Spinal cord (tissue), 10 donors: ENCODE data around the gene CRAMP1. TPM values are rescaled to one million over a fixed set of nuclear protein-coding genes. Genes with fewer than 3 reads are reported as not detected.

Source experiments
- DNase-seq, 6 donors: peaks; one replicate each; pipeline versions ENCODE4 v3.0.0 to v3.0.0-alpha.2; 2013 to 2015; ENCODE audit warnings: low spot score in 6 of 6, low read depth in 4 of 6
- H3K27ac ChIP-seq: one replicate; pipeline ENCODE4 v1.5.1; 2013; ENCODE audit warnings: low read depth, low read length, control low read depth
- H3K27me3 ChIP-seq: one replicate; pipeline ENCODE4 v1.6.1; 2013; ENCODE audit warnings: low read length; ENCODE audit not compliant: control insufficient read depth, insufficient read depth
- H3K36me3 ChIP-seq: one replicate; pipeline ENCODE4 v1.6.1; 2013; ENCODE audit warnings: low read length; ENCODE audit not compliant: control insufficient read depth, insufficient read depth
- H3K4me1 ChIP-seq: one replicate; pipeline ENCODE4 v1.6.1; 2013; ENCODE audit warnings: low read length; ENCODE audit not compliant: control insufficient read depth, insufficient read depth
- H3K4me3 ChIP-seq: one replicate; pipeline ENCODE4 v1.5.1; 2013; ENCODE audit warnings: low read depth, low read length, control low read depth
- H3K9me3 ChIP-seq: one replicate; pipeline ENCODE4 v1.6.1; 2013; ENCODE audit warnings: low read length; ENCODE audit not compliant: control insufficient read depth, insufficient read depth
- WGBS: methylation state at CpG from one replicate; pipeline ENCODE4 v1.1.5; 2013; ENCODE audit warnings: missing lambda C conversion rate; ENCODE audit not compliant: insufficient coverage; 5-methylcytosine and 5-hydroxymethylcytosine counted together
- long read RNA-seq, 4 donors: transcript quantifications; one replicate each; lab custom pipeline, GENCODE V29; 2026
- polyA plus RNA-seq, 2 donors: library from polyadenylated mRNA; unstranded; fragments of 120-200 nt; gene quantifications; one replicate each; pipeline ENCODE4 v1.2.1, GENCODE V29; 2013; ENCODE audit not compliant: insufficient read length in 2 of 2
- total RNA-seq, 2 donors: library from RNA; depleted of rRNA in 1 of 2; stranded (reverse); fragments of 120-200 nt in 1 of 2; fragments of >200 nt in 1 of 2; gene quantifications; one replicate each; pipeline versions ENCODE4 v1.2.3 to v1.2.4, GENCODE V29; 2013 to 2014
- donor health status: healthy.

The CRAMP1 gene
- total RNA-seq (10 to 100 TPM in 1 of 2 donors, 1 to 10 TPM in 1; 7.9 to 16.4 TPM), polyA plus RNA-seq (10 to 100 TPM; 19.2 to 24.4 TPM)
- long read RNA-seq, donor 1, full-length matches to known transcripts = 1 of 1 reads
- long read RNA-seq, donor 1, partial matches to known transcripts = 0 of 1 reads
- long read RNA-seq, donor 1, other reads (novel, unspliced or antisense) = 0 of 1 reads
- long read RNA-seq, donor 2 = 0 reads
- long read RNA-seq, donor 3 = 0 reads
- long read RNA-seq, donor 4, partial matches to known transcripts = 0 of 1 reads
- long read RNA-seq, donor 4, other reads (novel, unspliced or antisense) = 0 of 1 reads

GRCh38 chr16:1612320-1613111 is at the start of gene CRAMP1:
CRAMP1 (plus strand) TSS chr16:1612360; CDS start chr16:1614640, 2,280 bp downstream.
- H3K27me3 ChIP-seq = no peaks in the 10 kb centered on the region
- under 1% methylated on average over 101 of the region's 101 CpGs for WGBS
- peak within 1 kb of the TSS; percentile 86 for H3K27ac ChIP-seq
- peaks cover 8% of the 10 kb centered on the region for H3K36me3 ChIP-seq
- H3K4me1 ChIP-seq = peaks cover 42% of the 10 kb centered on the region
- DNase-seq = no peak
- no peaks in the 10 kb centered on the region for H3K9me3 ChIP-seq
- H3K4me3 ChIP-seq = peak within 1 kb of the TSS; percentile 72

GRCh38 chr16:1563786-1564185 is 48.4 kb upstream of the CRAMP1 start:
- H3K27ac ChIP-seq = no peak overlapping the region
- H3K9me3 ChIP-seq = no peaks in the 10 kb centered on the region
- H3K27me3 ChIP-seq = no peaks in the 10 kb centered on the region
- DNase-seq = no peak
- 97% methylated on average over 20 of the region's 20 CpGs for WGBS
- peaks cover 93% of the 10 kb centered on the region for H3K36me3 ChIP-seq
- H3K4me1 ChIP-seq = no peaks in the 10 kb centered on the region
- no peak overlapping the region for H3K4me3 ChIP-seq

- no peak overlapping the region for H3K4me3 ChIP-seq
- no peak for DNase-seq
- no peaks in the 10 kb centered on the region for H3K9me3 ChIP-seq
- no peaks in the 10 kb centered on the region for H3K27me3 ChIP-seq
- H3K27ac ChIP-seq = no peak overlapping the region
- H3K36me3 ChIP-seq = peaks cover 93% of the 10 kb centered on the region
- no peaks in the 10 kb centered on the region for H3K4me1 ChIP-seq
- 91% methylated on average over 9 of the region's 9 CpGs for WGBS
Observed at GRCh38 chr16:1564325-1564724, 47.8 kb upstream of the CRAMP1 start.

- no peak for DNase-seq
- no peak overlapping the region for H3K27ac ChIP-seq
- no peaks in the 10 kb centered on the region for H3K4me1 ChIP-seq
- no peaks in the 10 kb centered on the region for H3K9me3 ChIP-seq
- no peak overlapping the region for H3K4me3 ChIP-seq
- H3K27me3 ChIP-seq = no peaks in the 10 kb centered on the region
- peaks cover 93% of the 10 kb centered on the region for H3K36me3 ChIP-seq
- WGBS = 72% methylated on average over 16 of the region's 16 CpGs
Observed at GRCh38 chr16:1565083-1565805, 46.9 kb upstream of the CRAMP1 start.

- 90% methylated on average over 13 of the region's 13 CpGs for WGBS
- DNase-seq = no peak
- Histone ChIP-seq H3K4me1 (no peaks in the 10 kb centered on the region), H3K9me3 (no peaks in the 10 kb centered on the region), H3K4me3 (no peak overlapping the region), H3K27ac (no peak overlapping the region), H3K36me3 (peaks cover 92% of the 10 kb centered on the region), H3K27me3 (no peaks in the 10 kb centered on the region)
Observed at GRCh38 chr16:1567988-1568387, 44.2 kb upstream of the CRAMP1 start.

- WGBS = 93% methylated on average over 5 of the region's 7 CpGs
- H3K4me3 ChIP-seq = no peak overlapping the region
- H3K36me3 ChIP-seq = peaks cover 85% of the 10 kb centered on the region
- no peak for DNase-seq
- no peaks in the 10 kb centered on the region for H3K9me3 ChIP-seq
- no peak overlapping the region for H3K27ac ChIP-seq
- no peaks in the 10 kb centered on the region for H3K27me3 ChIP-seq
- no peaks in the 10 kb centered on the region for H3K4me1 ChIP-seq
Observed at GRCh38 chr16:1571012-1571671, 41.0 kb upstream of the CRAMP1 start.

GRCh38 chr16:1572673-1573072 is 39.5 kb upstream of the CRAMP1 start:
- peaks cover 77% of the 10 kb centered on the region for H3K36me3 ChIP-seq
- no peaks in the 10 kb centered on the region for H3K4me1 ChIP-seq
- H3K9me3 ChIP-seq = no peaks in the 10 kb centered on the region
- H3K27ac ChIP-seq = no peak overlapping the region
- DNase-seq = no peak
- no peak overlapping the region for H3K4me3 ChIP-seq
- WGBS = 82% methylated on average over 5 of the region's 7 CpGs
- no peaks in the 10 kb centered on the region for H3K27me3 ChIP-seq

- H3K4me3 ChIP-seq = no peak overlapping the region
- no peaks in the 10 kb centered on the region for H3K4me1 ChIP-seq
- H3K9me3 ChIP-seq = no peaks in the 10 kb centered on the region
- H3K36me3 ChIP-seq = peaks cover 77% of the 10 kb centered on the region
- no peaks in the 10 kb centered on the region for H3K27me3 ChIP-seq
- no peak for DNase-seq
- H3K27ac ChIP-seq = no peak overlapping the region
- 87% methylated on average over 5 of the region's 5 CpGs for WGBS
Observed at GRCh38 chr16:1573301-1573700, 38.9 kb upstream of the CRAMP1 start.

- H3K4me1 ChIP-seq = no peaks in the 10 kb centered on the region
- H3K27ac ChIP-seq = no peak overlapping the region
- H3K27me3 ChIP-seq = no peaks in the 10 kb centered on the region
- DNase-seq = no peak
- no peaks in the 10 kb centered on the region for H3K9me3 ChIP-seq
- peaks cover 76% of the 10 kb centered on the region for H3K36me3 ChIP-seq
- no peak overlapping the region for H3K4me3 ChIP-seq
Observed at GRCh38 chr16:1575578-1575977, 36.6 kb upstream of the CRAMP1 start.
